K562 (cell line): ENCODE measurements around the gene PFKFB2. TPM values are rescaled to one million over a fixed set of nuclear protein-coding genes. Genes with fewer than 3 reads are reported as not detected.

Experiments
- ATAC-seq: fragments of 200-7000 bp; cut with Tn5 transposase; 3 replicates; pipeline ENCODE4 v1.9.1; 2020; ENCODE audit warnings: moderate library complexity
- BruUV-seq: library from RNA; stranded (reverse); fragments of 400-500 nt; replicated peaks from 2 replicates; lab custom pipeline; 2021; lab: Mats Ljungman, UMichigan
- CTCF ChIA-PET: fragments of 300-600 bp; formaldehyde crosslinking; extraction: SDS; loops from one replicate; lab custom pipeline; 2021; ENCODE audit warnings: low intra/inter-chr PET ratio; lab: Yijun Ruan, JAX
- POLR2A ChIA-PET: fragments of 300-600, 350-650 bp; sonication (Branson Sonifier 250); formaldehyde crosslinking; extraction: SDS; loops from one replicate; lab custom pipeline; 2021; ENCODE audit warnings: antibody characterized with exemption, inconsistent platforms; lab: Yijun Ruan, JAX
- DNase-seq, 4 experiments: peaks; one replicate each; pipeline versions ENCODE4 v3.0.0 to v3.0.0-alpha.2; 2011 to 2018; ENCODE audit warnings: low spot score in 3 of 4, mixed read lengths in 3 of 4; ENCODE audit errors: extremely low read depth in 1 of 4
- FAIRE-seq: peaks from 2 replicates; lab custom pipeline; 2011; peaks lifted over from hg19 to GRCh38; lab: Jason Lieb, UNC
- H2AFZ ChIP-seq: 2 replicates; pipeline ENCODE4 v1.6.0; 2011; ENCODE audit warnings: low read depth, low read length, control low read depth, inconsistent platforms
- H3K27ac ChIP-seq: fragments of 200-600 bp; 3 replicates; pipeline ENCODE4 v1.8.0; 2011; ENCODE audit warnings: low read depth, mild to moderate bottlenecking, control low read depth, inconsistent platforms, low read length, moderate library complexity, mixed read lengths; ENCODE audit errors: extremely low read depth
- H3K27me3 ChIP-seq, 2 experiments: fragments of 300-600 bp in 1 of 2; 2 replicates in 1 of 2; 3 replicates in 1 of 2; pipeline versions ENCODE4 v1.6.0 to v1.8.0; 2011; ENCODE audit warnings: inconsistent platforms in 2 of 2, low read length in 2 of 2, mild to moderate bottlenecking in 1 of 2, mixed read lengths in 1 of 2, moderate library complexity in 1 of 2; ENCODE audit not compliant: control insufficient read depth in 2 of 2, insufficient read depth in 2 of 2
- H3K36me3 ChIP-seq: fragments of 300-600 bp; 3 replicates; pipeline ENCODE4 v1.8.0; 2011; ENCODE audit warnings: mild to moderate bottlenecking, low read length, inconsistent platforms; ENCODE audit not compliant: control insufficient read depth, insufficient read depth
- H3K4me1 ChIP-seq, 2 experiments: fragments of 200-600 bp in 1 of 2; replicated peaks in 1 of 2; 2 replicates in 1 of 2; 3 replicates in 1 of 2; pipeline versions ENCODE4 v1.5.1 to v1.8.0; 2011; ENCODE audit warnings: inconsistent platforms in 2 of 2, low read length in 2 of 2, mild to moderate bottlenecking in 1 of 2, mixed read lengths in 1 of 2, moderate library complexity in 1 of 2; ENCODE audit not compliant: control insufficient read depth in 2 of 2, insufficient read depth in 2 of 2
- H3K4me2 ChIP-seq: 2 replicates; pipeline ENCODE4 v1.6.1; 2011; ENCODE audit warnings: low read length, control low read depth, inconsistent platforms, mixed read lengths; ENCODE audit not compliant: insufficient read depth
- H3K4me3 ChIP-seq: fragments of 200-600 bp; sonication (generic), shearing (Covaris generic); 2 replicates; pipeline ENCODE4 v1.5.1; 2016; ENCODE audit warnings: control low read depth, inconsistent platforms
- H3K79me2 ChIP-seq: fragments of 200-600 bp; 3 replicates; pipeline ENCODE4 v1.8.0; 2011; ENCODE audit warnings: low read length, inconsistent platforms; ENCODE audit not compliant: control insufficient read depth, insufficient read depth
- H3K9ac ChIP-seq, 2 experiments: 2 replicates each; pipeline versions ENCODE4 v1.6.0 to v1.6.1; 2011; ENCODE audit warnings: low read depth in 2 of 2, low read length in 2 of 2, control low read depth in 1 of 2, inconsistent platforms in 1 of 2, mild to moderate bottlenecking in 1 of 2, mixed read lengths in 1 of 2; ENCODE audit not compliant: insufficient read depth in 1 of 2
- H3K9me1 ChIP-seq: one replicate; pipeline ENCODE4 v1.6.0; 2011; ENCODE audit warnings: inconsistent platforms, mild to moderate bottlenecking, low read length, moderate library complexity; ENCODE audit not compliant: control insufficient read depth, insufficient read depth
- H3K9me3 ChIP-seq: replicated peaks from 2 replicates; pipeline ENCODE4 v1.5.1; 2011; ENCODE audit warnings: low read depth, low read length, inconsistent platforms; ENCODE audit not compliant: control insufficient read depth, insufficient read depth
- H4K20me1 ChIP-seq: replicated peaks from 2 replicates; pipeline ENCODE4 v1.6.1; 2011; ENCODE audit warnings: low read length, inconsistent platforms, mixed read lengths; ENCODE audit not compliant: control insufficient read depth, insufficient read depth
- HMGXB4 ChIP-seq: sonication (generic); formaldehyde crosslinking; IDR thresholded peaks from 2 replicates; pipeline ENCODE4 v1.8.1; 2023; ENCODE audit warnings: mild to moderate bottlenecking, missing genetic modification reagents
- TAL1 ChIP-seq: fragments of 450-650 bp; IDR thresholded peaks from 2 replicates; pipeline ENCODE4 v1.6.1; 2016; ENCODE audit warnings: mild to moderate bottlenecking
- ZNF146 ChIP-seq: IDR thresholded peaks from one replicate; pipeline ENCODE4 v1.6.1; 2018; ENCODE audit warnings: missing compliant biosample characterization; ENCODE audit not compliant: unreplicated experiment
- ZNF444 ChIP-seq: fragments of 250-450 bp; sonication (Bioruptor Pico); IDR thresholded peaks from 2 replicates; pipeline ENCODE4 v1.4.0; 2020; ENCODE audit warnings: mild to moderate bottlenecking, moderate library complexity
- WGBS: fragments of 100-300 bp; shearing (Covaris generic); methylation state at CpG from one replicate; pipeline ENCODE4 v1.1.6; 2016; ENCODE audit warnings: low coverage, mixed read lengths; ENCODE audit not compliant: insufficient coverage; ENCODE audit errors: missing lambda C conversion rate; 5-methylcytosine and 5-hydroxymethylcytosine counted together
- in situ Hi-C: fragments of 300-500 bp; cut with MboI; formaldehyde crosslinking; loops from 4 replicates; pipeline ENCODE4 v1.15.0; 2018; ENCODE audit warnings: inconsistent platforms, mixed read lengths
- intact Hi-C: fragments of 100-400 bp; cut with micrococcal nuclease; formaldehyde crosslinking; loops from 2 replicates; pipeline ENCODE4 v1.14.2; 2022
- polyA plus RNA-seq, 8 experiments: library from polyadenylated mRNA; depleted of rRNA in 4 of 8; stranded (reverse) in 5 of 8; unstranded in 3 of 8; fragments of >200 nt; fragmentation: Nextera tagmentation in 2 of 8; fragmentation: Illumina TruSeq in 1 of 8; extraction: Ambion mirVana in 2 of 8; extraction: Trizol in 1 of 8; gene quantifications; 2 replicates each; pipeline versions ENCODE4 v1.2.1 to v1.2.3, GENCODE V29; 2011 to 2014; ENCODE audit warnings: inconsistent platforms in 1 of 8, missing spikeins in 1 of 8
- total RNA-seq, 7 experiments: library from RNA; depleted of rRNA in 6 of 7; stranded (reverse); fragments of >200 nt in 6 of 7; fragmentation: Illumina TruSeq in 2 of 7; extraction: Trizol in 2 of 7; gene quantifications; 2 replicates each; pipeline versions ENCODE4 v1.2.1 to v1.2.3, GENCODE V29; 2011 to 2021; ENCODE audit warnings: low replicate concordance in 1 of 7

PFKFB2 gene
- total and polyA plus RNA-seq, 9 of the 15 experiments (the other 6 are each of a cell fraction or from before 2014, with no cell fraction given): 6.9 to 26.0 (median 16.4) TPM

GRCh38 chr1:207027206-207027777 is 25.8 kb upstream of the PFKFB2 start (continued):
- TF ChIP-seq HMGXB4 (CRISPR knock-in tag): no peak

GRCh38 chr1:207027921-207028320 is 25.2 kb upstream of the PFKFB2 start:
- in situ Hi-C loops: no loop called here
- H3K4me3 ChIP-seq: no peak overlapping the region
- WGBS: 39% methylated on average over 1 of the region's 1 CpG

More at GRCh38 chr1:207027921-207028320, 25.2 kb upstream of the PFKFB2 start:
- Histone ChIP-seq H3K9me1 (peaks cover under 1% of the 10 kb centered on the region), H3K79me2 (peaks cover 16% of the 10 kb centered on the region; the same call in 2 of the 3 replicates), H2AFZ (no peak overlapping the region; the same call in 1 of the 2 replicates), H3K9ac (no peak overlapping the region), H3K9me3 (no peaks in the 10 kb centered on the region), H3K27ac (no peak overlapping the region), H4K20me1 (no peaks in the 10 kb centered on the region), H3K36me3 (peaks cover 1% of the 10 kb centered on the region; the same call in 1 of the 3 replicates), H3K4me1 (peaks cover 28 to 85% of the 10 kb centered on the region in 2 experiments), H3K4me2 (no peak overlapping the region), H3K27me3 (no peaks in the 10 kb centered on the region)
- TF ChIP-seq ZNF146 (CRISPR knock-in tag) (no peak), ZNF444 (CRISPR knock-in tag) (0 out of 2 replicates have a peak, but pooled peaks have one; percentile 31), TAL1 (no peak)
- DNase-seq: no peak
- BruUV-seq: no TSS peak
- intact Hi-C loops: no loop called here
- FAIRE-seq: no peak
- no peak for ATAC-seq
- POLR2A ChIA-PET: interaction anchor here (8.6 kb wide), 1 partner anchor 18 kb away, joined by 97 read pairs; the partner anchor contains the start of gene YOD1
- CTCF ChIA-PET: no interaction called here
